ENCODE measurements around the gene LTB4R.

LTB4R gene

DNA sequence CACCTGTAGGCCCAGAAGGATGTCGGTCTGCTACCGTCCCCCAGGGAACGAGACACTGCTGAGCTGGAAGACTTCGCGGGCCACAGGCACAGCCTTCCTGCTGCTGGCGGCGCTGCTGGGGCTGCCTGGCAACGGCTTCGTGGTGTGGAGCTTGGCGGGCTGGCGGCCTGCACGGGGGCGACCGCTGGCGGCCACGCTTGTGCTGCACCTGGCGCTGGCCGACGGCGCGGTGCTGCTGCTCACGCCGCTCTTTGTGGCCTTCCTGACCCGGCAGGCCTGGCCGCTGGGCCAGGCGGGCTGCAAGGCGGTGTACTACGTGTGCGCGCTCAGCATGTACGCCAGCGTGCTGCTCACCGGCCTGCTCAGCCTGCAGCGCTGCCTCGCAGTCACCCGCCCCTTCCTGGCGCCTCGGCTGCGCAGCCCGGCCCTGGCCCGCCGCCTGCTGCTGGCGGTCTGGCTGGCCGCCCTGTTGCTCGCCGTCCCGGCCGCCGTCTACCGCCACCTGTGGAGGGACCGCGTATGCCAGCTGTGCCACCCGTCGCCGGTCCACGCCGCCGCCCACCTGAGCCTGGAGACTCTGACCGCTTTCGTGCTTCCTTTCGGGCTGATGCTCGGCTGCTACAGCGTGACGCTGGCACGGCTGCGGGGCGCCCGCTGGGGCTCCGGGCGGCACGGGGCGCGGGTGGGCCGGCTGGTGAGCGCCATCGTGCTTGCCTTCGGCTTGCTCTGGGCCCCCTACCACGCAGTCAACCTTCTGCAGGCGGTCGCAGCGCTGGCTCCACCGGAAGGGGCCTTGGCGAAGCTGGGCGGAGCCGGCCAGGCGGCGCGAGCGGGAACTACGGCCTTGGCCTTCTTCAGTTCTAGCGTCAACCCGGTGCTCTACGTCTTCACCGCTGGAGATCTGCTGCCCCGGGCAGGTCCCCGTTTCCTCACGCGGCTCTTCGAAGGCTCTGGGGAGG lies at the start of gene LTB4R:
Gene LTB4R, plus strand, starts transcription at position 857 of the 959 bp plus-strand sequence. CDS start 4,150 bp downstream, outside the sequence.
- peak; percentile 74 for DNase-seq

GRCh38 chr14:24261969-24262327 lies 49.4 kb upstream of the LTB4R start:
- DNase-seq = no peak

GRCh38 chr14:24262821-24263733 lies 48.2 kb upstream of the LTB4R start, which contains the start of gene TGM1:
Gene TGM1 (minus strand): TSS chr14:24263177. CDS start chr14:24262352, 825 bp downstream.
- no peak for DNase-seq

GRCh38 chr14:24263848-24264247 lies 47.5 kb upstream of the LTB4R start:
- DNase-seq = no peak

DNA sequence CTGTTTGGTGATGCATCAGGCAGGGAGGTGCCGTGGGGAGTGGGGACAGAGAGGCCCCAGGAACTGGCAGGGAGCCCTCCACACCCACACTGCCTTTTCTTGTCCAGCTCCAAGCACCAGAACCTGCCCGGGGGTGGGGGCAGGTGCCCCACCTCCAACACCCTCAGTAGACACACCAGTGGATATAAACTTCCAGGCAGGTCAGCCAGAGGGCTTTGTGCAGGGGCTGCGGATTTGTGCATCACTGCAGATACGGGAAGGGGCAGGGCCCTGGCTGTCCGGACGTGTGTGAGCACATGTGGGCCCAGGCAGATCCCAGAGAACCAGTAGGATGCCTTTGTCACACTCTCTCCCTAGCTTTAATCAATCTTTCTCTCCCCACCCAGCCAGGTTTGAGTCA lies 47.0 kb upstream of the LTB4R start:
- no peak for DNase-seq

DNA sequence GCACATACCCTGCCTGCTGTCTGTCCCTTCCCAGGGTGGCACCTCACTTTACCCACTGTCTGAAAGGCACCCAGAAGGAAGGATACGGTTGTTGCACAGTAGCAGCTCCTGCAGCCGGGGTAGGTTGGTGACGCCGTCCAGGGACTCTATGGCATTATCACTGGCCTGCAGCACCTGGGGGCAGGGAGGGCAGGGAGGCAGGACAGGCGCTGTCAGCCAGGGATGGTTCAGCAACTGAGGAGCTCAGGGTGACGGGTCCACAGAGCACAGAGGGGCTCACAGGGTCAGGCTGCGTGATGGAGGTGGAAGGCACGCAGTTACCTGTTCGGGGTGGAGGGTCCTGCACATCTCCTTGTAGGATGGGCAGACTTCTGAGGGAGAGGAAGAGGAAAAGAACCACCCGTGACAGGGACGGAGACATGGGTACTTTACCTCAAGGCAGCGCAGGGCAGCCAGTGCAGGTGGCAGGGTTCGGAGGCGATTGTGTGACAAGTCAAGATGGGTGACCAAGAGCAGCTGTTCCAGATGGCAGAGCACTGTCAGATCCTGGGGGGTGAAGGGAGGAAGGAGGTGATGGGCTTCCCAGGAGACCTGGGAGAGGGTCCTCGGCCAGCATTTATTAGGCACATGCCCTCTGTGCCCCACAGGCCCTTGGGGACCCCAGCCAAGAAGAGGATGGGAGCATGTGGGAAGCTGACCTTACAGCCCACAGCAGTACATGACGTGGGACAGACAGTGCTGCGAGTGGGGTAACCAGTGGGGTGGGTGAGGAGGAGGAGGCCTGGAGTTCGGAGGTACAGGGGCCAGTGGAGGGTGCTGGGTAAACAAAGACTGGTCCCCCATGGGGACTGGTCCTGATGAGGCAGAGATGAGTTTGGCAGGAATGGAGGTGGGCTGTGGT lies 44.7 kb upstream of the LTB4R start:
- DNase-seq = no peak

- DNase-seq = no peak
Measured at GRCh38 chr14:24267516-24267915, 43.8 kb upstream of the LTB4R start.

GRCh38 chr14:24268225-24268624 lies 43.1 kb upstream of the LTB4R start:
- no peak for DNase-seq

DNA sequence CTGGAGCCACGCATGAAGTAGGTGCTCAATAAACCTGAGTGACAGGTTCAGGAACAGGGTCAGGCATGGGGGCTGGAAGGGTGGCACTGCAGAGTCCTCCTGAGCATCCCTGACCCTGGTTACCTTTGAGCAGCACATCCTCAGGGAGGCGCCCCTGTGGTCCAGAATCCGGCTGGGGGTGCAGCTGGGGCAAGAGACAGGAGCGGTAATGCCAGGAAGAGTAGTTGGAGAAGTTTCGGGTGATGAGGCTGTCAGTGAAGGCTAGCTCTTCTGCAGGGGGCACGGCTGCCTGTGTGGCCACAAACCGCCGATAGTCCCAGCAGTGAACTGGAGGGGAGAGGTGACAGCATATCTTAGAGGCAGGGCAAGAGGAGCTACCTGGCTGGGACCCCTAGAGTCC lies 41.9 kb upstream of the LTB4R start:
- no peak for DNase-seq

DNA sequence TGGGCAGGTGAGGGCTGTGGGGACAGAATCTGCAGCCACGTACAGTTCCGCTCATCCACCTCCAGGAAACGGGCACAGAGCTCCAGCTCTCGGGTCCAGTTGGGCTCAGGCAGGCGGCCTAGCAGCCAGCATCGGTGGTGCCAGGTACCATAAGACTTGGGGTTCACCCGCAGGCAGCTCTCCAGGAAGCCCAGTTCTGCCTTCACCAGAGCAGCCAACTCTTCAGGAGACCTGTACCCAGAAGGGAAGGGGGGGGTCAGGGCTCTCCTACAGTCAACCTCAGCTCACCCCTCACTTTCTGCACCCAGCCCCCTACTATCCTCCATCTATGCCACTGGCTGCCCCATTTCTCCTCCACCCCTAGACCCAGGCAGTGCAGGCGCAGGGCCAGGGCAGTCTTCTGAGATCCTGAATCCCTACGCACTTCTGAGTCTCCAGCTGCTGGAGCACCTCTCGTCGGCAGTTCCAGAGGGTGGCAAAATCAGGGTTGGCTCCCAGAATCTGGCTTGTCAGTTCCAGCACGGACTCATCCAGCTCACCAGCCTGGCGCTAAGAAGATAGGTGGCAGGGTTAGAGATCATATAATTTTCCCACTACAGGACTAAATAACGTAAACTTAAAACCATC lies 41.3 kb upstream of the LTB4R start:
- no peak for DNase-seq

- DNase-seq = no peak
Measured at GRCh38 chr14:24270537-24271133, 40.7 kb upstream of the LTB4R start.

DNA sequence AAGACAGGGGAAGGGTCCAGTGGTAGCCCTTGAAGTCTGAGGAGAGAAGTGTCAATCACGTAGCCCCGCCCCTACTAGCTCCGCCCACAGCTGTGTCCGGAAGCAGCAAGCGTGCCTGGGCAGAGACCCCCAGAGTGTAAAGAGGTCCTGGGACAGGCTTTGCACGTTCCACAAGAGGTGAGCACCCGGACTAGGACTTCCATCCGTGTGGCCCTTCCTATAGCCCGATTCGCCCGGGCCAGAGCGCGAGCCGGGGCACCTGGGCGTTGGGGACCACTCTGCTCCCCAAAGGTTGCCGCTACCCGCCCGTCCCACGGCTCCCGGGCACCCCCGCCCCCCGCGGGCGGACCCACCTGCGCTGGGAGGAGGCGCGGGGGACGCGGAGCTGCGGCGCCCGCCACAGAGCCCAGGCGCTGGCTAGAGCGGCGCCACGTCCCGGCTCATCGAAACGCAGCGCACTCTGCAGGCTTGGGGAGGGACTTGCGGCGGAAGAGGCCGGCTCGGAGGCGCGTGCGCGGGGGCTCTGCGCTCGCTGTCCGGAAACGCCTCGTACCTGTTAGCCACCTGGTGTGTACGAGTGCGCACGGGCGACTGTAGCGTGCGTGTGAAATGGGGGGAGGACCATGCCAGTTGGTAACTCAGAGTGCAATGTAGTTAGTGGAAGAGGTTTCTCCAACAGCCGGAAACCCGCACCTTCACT lies 40.0 kb upstream of the LTB4R start, which contains the start of gene RABGGTA:
Gene RABGGTA, minus strand, starts transcription at position 464 of the 700 bp plus-strand sequence. CDS start 482 bp downstream, outside the sequence.
- peak; percentile 94 for DNase-seq

GRCh38 chr14:24271834-24272263 lies 39.5 kb upstream of the LTB4R start:
- DNase-seq = no peak

DNA sequence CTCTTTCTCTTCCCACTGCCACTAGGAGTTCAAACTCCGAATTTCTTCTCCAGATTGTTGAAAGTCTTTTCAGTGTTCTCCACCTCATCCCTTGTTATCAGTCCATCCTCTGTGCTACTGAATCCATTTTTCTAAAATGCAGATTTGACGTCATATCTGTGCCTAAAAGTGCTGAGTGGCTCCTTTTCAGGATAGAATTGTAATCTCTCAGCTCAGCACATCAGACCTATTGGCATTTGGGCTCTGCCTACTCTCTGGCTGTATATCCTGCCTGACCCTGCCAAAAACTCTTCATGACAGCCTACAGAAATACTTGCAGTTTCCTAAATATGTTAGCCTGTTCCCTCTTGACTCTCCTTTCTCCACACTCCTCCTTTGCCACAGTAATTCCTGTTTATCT lies 38.8 kb upstream of the LTB4R start:
- no peak for DNase-seq

DNA sequence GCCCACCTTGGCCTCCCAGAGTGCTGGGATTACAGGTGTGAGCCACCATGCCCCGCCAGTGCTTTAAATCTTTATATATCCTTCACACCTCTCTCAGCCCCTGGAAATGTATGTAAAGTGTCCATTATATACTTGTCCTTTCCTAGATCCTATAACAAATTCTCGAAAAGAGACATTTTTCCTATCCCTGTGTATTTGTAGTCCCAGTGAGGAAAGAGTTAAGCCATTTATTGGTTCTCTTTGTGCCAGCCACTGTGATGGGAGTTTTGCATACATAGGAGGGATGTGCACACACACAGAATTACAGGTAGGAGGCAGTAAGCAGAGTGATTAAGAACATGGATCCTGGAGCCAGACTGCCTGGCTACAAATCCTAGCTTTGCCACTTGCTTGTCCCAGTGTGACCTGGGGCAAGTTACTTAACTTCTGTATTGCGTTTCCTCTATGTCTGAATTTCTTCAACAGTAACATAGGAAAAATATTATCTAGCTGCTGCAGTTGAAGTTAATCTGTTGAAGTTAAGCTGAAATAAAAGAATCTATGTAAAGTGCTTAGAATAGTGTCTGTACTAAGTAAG lies 37.8 kb upstream of the LTB4R start:
- no peak for DNase-seq

- DNase-seq = peak; percentile 51
Measured at GRCh38 chr14:24274101-24274543, 37.2 kb upstream of the LTB4R start.

GRCh38 chr14:24277071-24277470 lies 34.2 kb upstream of the LTB4R start:
- no peak for DNase-seq

- no peak for DNase-seq
Measured at GRCh38 chr14:24277606-24278321, 33.5 kb upstream of the LTB4R start.

- no peak for DNase-seq
Measured at GRCh38 chr14:24278424-24278823, 32.9 kb upstream of the LTB4R start.
